T follicular helper cell (primary cell): ENCODE results near the gene IRAG1.
"Not testable (repeated sequence)": the region's sequence is repeated elsewhere in the genome, so short reads cannot be mapped to it uniquely, and the experiment has no call there.

ENCODE experiments used
- DNase-seq: peaks from one replicate; pipeline ENCODE4 v3.0.0-alpha.2; 2020; ENCODE audit warnings: low read depth

IRAG1 gene

DNA sequence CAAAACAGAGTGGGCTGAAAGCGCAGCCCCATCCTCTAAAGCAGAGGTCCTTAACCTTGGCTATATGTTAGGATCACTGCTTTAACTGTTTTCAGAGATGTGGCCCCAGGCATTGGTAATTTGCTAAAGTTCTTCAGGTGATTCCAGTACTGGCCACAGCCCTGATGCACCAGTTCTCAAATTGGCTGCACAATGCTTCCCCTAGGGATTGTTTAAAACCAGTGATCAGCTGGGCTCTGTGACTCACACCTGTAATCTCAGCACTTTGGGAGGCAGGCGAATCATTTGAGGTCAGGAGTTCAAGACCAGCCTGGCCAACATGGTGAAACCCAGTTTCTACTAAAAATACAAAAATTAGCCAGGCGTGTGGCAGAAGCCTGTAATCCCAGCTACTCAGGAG, 8.4 kb upstream of the IRAG1 start:
- no peak for DNase-seq

DNA sequence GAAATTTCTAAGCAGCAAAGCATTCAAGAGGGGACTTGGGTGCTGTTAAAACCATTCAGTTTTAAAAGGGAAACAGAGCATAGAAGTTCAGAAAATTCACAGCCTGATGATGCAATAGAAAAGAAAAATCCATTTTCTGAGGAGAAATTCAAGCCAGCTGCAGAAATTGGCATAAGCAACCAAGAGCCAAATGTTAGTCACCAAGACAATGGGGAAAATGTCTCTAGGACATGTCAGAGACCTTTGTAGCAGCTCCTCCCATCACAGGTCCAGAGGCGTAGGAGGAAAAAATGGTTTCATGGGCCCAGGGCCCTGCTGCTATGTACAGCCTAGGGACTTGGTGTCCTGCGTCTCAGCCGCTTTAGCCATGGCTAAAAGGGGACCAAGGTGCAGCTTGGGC, 5.5 kb upstream of the IRAG1 start:
- no peak for DNase-seq

DNA sequence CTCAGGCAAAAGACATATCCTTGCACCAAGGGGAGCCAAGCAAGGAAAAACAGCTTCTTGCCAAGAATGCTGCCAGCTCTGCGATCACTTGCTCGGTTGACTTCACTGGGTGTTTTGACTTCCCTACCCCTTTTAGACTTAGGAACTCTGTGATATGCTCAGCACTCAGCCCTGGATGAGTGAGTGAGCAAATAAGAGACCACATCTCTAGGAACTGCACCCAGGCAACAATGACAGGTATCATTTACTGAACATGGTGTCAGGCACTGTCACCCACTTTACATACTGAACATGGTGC, 3.7 kb upstream of the IRAG1 start:
- no peak for DNase-seq

DNA sequence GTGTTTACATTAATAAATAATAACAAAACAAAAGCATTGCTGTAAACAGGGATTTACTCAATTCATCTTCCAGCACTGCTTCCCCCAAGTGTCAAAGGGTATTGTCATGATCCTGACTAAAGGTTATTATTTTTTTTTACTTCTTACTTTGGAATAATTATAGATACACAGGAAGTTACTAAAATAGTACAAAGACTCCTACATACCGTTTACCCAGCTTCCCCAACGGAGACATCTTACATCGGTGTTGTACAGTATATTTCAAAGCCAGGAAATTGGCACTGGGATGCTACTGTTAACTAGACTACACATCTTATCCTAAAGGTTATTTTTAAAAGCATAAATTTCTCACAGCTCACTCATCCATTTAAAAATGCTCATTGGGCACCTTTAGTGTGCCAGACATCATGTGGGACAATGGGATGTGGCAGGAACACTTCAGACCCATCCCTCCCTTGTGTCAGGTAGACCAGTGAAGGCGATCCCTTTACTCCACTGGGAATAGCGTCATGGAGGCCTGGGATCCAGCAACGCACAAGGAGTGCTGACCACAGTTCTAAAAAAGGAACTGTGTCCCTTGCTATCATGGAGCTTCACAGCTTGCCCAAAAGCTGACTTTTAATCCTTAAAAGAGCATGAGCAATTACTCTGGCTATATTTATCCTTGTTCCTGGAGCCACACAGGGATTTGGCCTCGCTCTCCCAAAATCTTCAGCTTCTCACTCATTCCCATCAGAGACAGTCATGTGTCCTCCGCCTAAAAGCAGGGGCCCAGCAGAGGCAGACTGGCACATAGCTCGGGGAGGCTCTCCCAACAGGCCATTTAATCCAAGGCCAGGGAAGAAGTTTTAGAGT, 3.1 kb upstream of the IRAG1 start:
- no peak for DNase-seq

GRCh38 chr11:10695833-10696232, 2.3 kb upstream of the IRAG1 start:
- DNase-seq, result no peak

DNA sequence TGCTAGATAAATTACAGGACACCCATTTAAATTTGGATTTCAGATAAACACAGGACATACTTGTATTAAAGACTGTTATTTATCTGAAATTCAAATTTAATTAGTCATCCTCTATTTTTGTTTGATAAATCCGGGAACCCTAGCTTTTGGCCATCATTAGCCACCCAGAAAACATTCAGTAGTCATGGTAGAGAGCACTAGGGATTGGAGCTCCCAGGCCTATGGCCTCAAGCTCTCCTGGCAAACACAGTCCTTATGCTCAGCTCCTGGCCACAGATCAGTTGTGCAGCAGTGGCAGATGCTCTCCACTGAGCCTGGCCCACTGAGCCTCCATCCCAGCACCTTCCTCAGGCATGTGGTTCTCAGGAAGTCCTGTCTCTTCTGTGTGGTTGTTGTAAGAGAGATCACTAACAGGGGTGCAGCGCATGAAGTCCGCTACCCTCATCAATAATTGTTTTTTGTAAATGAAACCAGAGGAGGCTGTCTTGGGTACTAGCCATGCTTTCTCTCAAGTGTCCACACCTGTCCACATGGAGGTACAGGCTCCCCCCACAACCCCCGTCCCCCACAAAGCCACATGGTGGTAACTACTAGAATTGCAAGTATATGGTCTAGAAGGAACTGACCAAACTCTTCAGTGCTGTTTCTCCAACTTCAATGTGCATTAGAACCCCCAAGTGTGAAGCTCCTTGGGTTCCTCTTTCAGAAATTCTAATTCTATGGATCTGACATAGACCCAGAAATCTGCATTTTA, 1.1 kb upstream of the IRAG1 start:
- DNase-seq, result no peak

DNA sequence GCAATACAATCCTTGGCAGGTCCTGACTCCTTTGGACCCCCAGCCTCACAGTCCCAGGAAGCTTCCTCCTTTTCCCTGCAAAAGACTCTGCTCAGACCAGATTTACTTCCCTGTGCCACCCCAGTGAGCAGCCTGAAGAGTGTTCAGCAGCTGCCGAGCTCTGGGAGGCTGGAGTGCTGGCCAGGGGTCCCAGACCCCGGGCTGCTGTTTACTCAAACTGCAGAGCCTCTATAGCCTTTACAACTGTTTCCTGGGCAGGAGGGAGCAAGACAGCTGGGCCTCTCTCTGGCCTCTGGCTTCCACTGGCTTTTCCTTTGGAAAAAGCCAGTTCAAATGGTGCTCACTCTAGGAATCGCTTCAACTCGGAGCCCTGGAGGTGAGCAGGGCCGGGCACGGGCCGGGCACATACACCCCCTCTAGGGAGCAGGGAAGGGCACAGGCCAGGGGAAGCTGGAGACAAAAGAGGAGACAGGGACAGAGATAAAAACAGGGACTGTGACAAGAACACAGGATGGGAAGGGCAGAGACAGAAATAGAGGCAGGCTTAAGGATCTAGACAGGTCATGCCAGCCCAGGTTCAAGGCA, 932 bp downstream of the IRAG1 start:
- no peak for DNase-seq

GRCh38 chr11:10688401-10688800, 5.2 kb downstream of the IRAG1 start:
- DNase-seq, result no peak

DNA sequence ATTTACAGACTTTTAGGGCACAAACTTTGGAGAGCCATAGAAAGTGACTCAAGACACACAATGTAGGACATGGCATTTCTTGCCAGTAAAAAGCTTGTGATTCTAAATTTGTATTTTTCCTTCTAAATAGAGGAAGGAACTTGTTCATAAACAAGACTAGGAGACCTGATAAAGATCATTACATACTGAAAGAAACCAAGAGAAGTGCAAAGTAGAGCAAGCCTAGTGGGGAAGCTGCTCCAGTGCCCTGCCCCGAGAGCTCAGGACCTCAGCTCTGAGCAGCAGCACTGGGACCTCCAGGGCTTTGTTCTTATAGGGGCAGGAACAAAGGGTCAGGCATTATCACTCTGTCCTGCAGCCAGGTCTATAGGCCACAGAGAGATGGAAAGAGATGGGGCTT, 7.2 kb downstream of the IRAG1 start:
- DNase-seq, result no peak

GRCh38 chr11:10683429-10683828, 10.1 kb downstream of the IRAG1 start:
- DNase-seq, result no peak

- DNase-seq, result no peak
Measured at GRCh38 chr11:10680956-10681487, 12.5 kb downstream of the IRAG1 start.

DNA sequence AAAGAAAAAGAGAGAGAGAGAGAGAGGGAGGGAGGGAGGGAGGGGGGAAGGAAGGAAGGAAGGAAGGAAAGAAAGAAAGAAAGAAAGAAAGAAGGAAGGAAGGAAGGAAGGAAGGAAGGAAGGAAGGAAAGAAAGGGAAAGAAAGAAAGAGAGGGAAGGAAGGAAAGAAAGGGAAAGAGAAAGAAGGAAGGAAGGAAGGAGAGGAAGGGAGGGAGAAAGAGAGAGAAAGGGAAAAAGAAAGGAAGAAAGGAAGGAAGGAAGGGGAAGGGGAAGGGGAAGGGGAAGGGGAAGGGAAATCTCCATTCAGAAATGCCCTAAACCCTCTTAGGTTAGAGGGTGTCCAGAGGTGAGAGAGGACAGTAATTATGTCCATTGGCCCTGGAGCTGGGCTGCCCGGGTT, 13.3 kb downstream of the IRAG1 start:
- not testable (repeated sequence) for DNase-seq

- no peak for DNase-seq
Measured at GRCh38 chr11:10679644-10680043, 13.9 kb downstream of the IRAG1 start.

DNA sequence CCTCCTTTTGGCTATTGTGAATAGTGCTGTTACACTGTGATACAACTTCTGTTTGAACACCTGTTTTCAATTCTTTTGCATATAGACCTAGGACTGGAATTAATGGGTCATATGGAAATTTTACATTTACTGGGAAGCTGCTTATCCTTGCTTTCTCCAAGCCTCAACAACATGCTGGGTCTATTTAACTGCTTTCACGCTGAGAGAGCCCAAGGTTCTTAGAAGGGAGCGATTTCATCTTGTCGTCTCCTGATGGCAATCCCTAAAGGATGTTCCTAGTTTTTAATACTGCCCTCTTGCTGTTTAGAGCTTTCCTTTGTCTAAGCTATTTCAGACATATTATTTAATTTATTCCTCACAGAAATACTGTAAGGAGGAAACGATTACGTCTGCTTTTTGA, 15.5 kb downstream of the IRAG1 start:
- no peak for DNase-seq

GRCh38 chr11:10676919-10677318, 16.6 kb downstream of the IRAG1 start:
- no peak for DNase-seq

GRCh38 chr11:10674911-10675440, 18.6 kb downstream of the IRAG1 start:
- DNase-seq, result no peak

DNA sequence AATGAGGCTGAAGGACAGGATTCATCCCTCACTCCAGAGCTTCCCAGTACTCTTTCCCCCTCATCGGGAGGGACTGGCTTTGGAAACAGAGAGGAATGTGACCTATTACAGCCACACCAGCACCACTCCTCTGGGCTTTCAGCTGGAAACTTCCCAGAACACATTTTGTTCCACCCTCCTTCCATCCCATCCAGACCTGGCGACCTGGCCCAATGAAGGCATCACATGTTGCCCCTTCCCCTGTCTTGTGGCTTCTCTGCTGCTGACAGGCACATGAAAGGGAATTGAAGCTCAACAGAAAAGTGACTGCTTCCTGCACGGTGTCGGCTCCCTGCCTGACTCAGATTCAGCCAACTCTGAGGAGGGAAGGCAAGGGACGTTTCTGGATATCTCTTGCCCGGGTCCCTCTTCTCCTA, 19.1 kb downstream of the IRAG1 start:
- no peak for DNase-seq

GRCh38 chr11:10673501-10674062, 20.0 kb downstream of the IRAG1 start:
- no peak for DNase-seq

DNA sequence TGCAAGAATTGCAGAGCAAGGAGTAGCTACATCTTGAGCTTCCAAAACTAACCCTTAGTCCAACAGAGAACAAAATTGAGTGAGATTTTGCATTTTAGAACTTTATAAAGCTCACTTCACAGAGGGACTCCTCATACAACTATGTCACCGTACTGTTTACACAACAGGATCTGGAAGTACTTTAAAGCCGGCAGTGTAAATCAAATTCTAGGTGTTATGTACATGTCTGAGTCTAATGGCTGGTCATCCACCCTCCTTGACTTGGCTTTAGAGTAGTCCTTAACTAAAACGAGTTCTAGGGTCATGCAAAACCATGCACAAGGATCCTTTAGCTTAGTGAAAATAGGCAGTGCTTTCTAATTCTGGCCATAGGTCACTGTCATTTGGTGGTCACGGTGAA, 23.5 kb downstream of the IRAG1 start:
- no peak for DNase-seq

GRCh38 chr11:10669258-10670033, 24.1 kb downstream of the IRAG1 start:
- no peak for DNase-seq

GRCh38 chr11:10667521-10667885, 26.1 kb downstream of the IRAG1 start:
- no peak for DNase-seq
